GM13977 (cell line): ENCODE measurements around the gene VAPA.

Source experiments
- DNase-seq: peaks from one replicate; pipeline ENCODE4 v3.0.0; 2012; ENCODE audit warnings: low spot score
- in situ Hi-C: fragments of 300-500 bp; cut with MboI; formaldehyde crosslinking; loops from one replicate; pipeline ENCODE4 v1.12.0; 2022; ENCODE audit warnings: low sequenced_read_pairs, low pct_unique_long_range_greater_than_20kb, mixed read lengths, inconsistent platforms; ENCODE audit not compliant: unreplicated experiment
- TF ChIP-seq, protein P1 (sequence below): IDR thresholded peaks from 2 replicates; pipeline ENCODE4 v1.5.1; 2012; ENCODE audit warnings: mild to moderate bottlenecking, control low read depth; ENCODE audit not compliant: insufficient read depth; ENCODE audit errors: extremely low read depth, missing control alignments

Gene VAPA

DNA sequence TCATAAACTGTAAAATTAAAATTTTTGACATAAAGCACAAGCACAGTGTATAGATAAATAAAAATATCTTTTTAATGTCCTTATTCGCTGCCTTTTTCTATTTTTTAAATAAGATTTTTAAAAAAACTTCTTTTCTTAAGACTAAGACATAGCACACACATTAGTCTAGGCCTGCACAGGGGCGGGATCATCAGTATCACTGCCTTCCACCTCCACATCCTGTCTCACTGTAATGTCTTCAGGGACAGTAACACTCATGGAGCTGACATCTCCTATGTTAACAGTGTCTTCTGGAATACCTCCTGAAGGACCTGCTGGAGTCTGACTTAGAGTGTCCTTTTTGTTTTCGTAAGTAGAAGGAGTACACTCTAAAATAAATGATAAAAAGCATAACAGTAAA, 33.0 kb downstream of the VAPA start:
- in situ Hi-C loops, result no loop called here
- no peak for DNase-seq
- TF ChIP-seq, protein P1, sequence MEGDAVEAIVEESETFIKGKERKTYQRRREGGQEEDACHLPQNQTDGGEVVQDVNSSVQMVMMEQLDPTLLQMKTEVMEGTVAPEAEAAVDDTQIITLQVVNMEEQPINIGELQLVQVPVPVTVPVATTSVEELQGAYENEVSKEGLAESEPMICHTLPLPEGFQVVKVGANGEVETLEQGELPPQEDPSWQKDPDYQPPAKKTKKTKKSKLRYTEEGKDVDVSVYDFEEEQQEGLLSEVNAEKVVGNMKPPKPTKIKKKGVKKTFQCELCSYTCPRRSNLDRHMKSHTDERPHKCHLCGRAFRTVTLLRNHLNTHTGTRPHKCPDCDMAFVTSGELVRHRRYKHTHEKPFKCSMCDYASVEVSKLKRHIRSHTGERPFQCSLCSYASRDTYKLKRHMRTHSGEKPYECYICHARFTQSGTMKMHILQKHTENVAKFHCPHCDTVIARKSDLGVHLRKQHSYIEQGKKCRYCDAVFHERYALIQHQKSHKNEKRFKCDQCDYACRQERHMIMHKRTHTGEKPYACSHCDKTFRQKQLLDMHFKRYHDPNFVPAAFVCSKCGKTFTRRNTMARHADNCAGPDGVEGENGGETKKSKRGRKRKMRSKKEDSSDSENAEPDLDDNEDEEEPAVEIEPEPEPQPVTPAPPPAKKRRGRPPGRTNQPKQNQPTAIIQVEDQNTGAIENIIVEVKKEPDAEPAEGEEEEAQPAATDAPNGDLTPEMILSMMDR, result no peak

DNA sequence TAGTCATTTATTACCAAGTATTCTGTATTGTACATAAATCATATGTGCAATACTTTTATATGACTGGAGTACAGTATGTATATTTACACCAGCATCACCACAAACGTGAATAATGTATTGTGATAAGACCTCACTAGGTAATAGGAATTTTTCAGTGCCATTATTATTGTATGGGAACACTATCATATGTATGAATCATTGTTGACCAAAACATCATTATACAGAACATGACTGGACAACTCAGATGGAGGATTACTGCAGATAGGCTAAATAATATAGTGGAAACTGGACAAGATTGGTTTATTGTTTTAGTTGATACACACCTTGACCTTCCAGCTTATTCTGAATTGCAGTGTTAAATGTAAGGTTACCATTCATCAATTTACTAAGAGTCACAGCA, 33.4 kb downstream of the VAPA start:
- in situ Hi-C loops, result no loop called here
- TF ChIP-seq, protein P1, result no peak
- no peak for DNase-seq

DNA sequence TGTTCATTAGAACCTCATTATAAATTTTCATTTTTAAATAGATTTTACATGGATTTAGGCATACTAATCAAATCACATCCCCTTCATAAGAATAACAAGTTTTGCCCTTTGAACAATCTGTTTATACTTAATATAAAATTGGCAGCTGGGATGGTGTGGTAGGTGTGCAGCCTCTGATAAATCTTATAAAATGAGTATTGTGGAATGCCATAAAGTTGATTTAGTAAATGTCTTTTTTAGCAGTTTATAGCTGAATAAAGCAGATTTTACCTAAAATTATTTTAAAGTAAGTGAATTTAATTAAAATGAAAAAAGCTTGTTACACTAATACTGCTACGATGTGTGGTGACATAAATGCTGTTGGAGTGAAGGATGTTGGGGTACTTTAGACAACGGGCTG, 35.5 kb downstream of the VAPA start:
- TF ChIP-seq, protein P1, result no peak
- DNase-seq, result no peak
- in situ Hi-C loops, result no loop called here

DNA sequence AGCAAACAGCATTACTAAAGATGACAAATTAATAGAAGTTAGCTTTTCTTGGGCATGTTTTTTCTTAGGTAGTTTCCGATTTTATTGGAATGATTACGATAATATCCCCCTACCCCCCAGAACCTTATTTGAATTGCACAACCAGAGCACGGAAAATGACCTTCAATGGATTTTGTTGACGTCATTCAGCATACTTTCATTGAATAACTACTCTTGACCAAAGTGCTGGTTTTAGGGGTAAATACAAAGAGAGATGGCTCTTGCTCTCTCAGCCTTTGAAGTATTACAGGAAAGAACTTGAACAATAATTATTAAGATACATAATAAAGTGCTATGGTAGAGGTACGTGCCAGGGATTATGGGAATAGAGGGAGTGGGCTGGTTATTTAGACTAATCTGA, 36.0 kb downstream of the VAPA start:
- no peak for DNase-seq
- in situ Hi-C loops, result no loop called here
- TF ChIP-seq, protein P1, result no peak

DNA sequence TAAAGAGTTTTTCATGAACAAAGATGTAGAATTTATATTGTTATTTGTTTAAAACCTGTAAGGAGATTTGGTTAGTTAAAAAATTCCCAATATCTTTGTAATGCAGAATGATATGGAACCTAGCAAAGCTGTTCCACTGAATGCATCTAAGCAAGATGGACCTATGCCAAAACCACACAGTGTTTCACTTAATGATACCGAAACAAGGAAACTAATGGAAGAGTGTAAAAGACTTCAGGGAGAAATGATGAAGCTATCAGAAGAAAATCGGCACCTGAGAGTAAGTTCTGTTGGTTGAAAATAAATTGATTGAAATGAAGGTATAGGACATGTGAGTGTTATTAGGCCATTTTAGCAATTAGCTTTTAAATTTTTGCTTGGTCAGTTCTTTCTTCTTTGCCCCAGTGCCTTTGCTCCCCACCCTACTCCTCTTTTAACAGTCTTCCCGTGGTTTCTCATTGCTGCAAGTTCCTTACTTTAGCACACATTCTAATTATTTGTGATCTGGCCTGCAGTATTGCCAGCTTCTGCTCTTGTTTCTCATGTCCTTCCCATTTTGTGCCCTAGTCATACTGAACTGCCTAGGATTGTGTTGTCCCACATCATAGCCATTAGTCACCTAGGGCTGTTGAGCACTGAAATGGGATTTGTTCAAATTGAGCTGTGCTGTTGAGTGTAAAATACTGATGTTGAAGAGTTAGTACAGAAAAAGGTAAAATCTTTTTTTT, 36.6 kb downstream of the VAPA start:
- TF ChIP-seq, protein P1, result no peak
- in situ Hi-C loops, result no loop called here
- DNase-seq, result no peak

DNA sequence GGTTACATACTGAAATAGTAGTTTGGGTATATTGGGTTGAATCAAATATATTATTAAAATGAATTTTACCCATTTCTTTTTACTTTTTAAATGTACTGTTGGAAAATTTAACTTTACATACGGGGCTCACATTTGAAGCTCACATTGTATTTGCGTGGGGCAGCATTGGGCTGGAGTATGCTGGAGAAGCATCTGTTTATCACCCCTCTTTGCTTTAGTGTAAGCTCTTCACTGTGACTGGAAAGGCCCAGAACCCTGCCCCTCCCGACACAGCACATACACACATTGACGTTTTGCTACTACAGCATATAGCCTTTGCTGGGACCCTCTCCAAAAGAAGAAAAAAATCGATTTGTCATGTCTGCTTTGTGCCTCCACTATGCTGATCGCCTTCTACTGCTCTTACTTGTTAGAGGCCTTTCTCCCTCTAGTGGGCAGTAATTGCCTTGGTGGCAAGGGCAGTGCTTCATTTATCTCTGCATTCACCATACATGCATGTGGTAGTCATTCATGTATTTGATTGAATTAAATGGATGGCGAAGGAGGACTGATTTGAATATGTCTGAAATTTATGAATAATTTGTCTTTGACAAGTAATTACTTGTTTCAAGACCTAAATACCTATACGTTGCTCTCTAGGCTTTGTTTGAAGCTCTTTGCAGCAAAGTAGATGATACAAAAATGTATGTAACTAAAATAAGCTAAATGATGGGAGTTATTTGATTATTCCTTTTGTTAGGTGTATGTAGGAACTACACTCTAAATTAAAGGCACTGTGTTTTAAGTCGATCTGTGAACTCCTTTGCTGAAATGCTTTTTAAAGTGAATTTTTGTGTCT, 37.4 kb downstream of the VAPA start:
- TF ChIP-seq, protein P1, result peak; percentile 60
- in situ Hi-C loops, result no loop called here
- DNase-seq, result no peak
